ENCODE data around the gene TAL2.

The TAL2 gene

GRCh38 chr9:105710638-105711037 lies 48.4 kb downstream of the TAL2 start:
- DNase-seq (ENCODE audit: low read depth in 3 of 3): no peak

- DNase-seq (ENCODE audit: low read depth in 3 of 3): no peak
Measured at GRCh38 chr9:105711867-105712266, 49.6 kb downstream of the TAL2 start.

GRCh38 chr9:105712297-105712696 lies 50.0 kb downstream of the TAL2 start:
- no peak for DNase-seq (ENCODE audit: low read depth in 3 of 3)

Data from stimulated activated CD4-positive, alpha-beta T cell treated with anti-CD3 and anti-CD28 coated beads, TNF-alpha, amount 100 ng/mL, for 48 hours (primary cell).